Endothelial cell of umbilical vein (primary cell): ENCODE results near the gene CCND1. TPM values are rescaled to one million over a fixed set of nuclear protein-coding genes. Genes with fewer than 3 reads are reported as not detected.

Source experiments
- BruUV-seq: library from RNA; stranded (reverse); fragments of 400-500 nt; replicated peaks from 2 replicates; lab custom pipeline; 2021; lab: Mats Ljungman, UMichigan
- CTCF ChIA-PET: fragments of 300-600, 350-600 bp; sonication (Branson Sonifier 250); formaldehyde crosslinking; loops from one replicate; lab custom pipeline; 2021; ENCODE audit warnings: antibody characterized with exemption, inconsistent platforms; lab: Charles Lee
- POLR2A ChIA-PET: fragments of 300-600, 350-600 bp; sonication (Branson Sonifier 250); formaldehyde crosslinking; loops from one replicate; lab custom pipeline; 2021; ENCODE audit warnings: antibody characterized with exemption, inconsistent platforms; lab: Charles Lee
- DNase-seq: peaks from one replicate; pipeline ENCODE4 v3.0.0-alpha.2; 2011; ENCODE audit warnings: low read depth, low spot score
- FAIRE-seq: peaks from 2 replicates; lab custom pipeline; 2011; peaks lifted over from hg19 to GRCh38; lab: Jason Lieb, UNC
- H2AFZ ChIP-seq: 2 replicates; pipeline ENCODE4 v1.6.0; 2012; ENCODE audit warnings: low read depth, low read length, control low read depth, inconsistent platforms
- H3K27ac ChIP-seq: 2 replicates; pipeline ENCODE4 v1.5.1; 2011; ENCODE audit warnings: low read depth, mild to moderate bottlenecking, control low read depth, low read length, moderate library complexity; ENCODE audit not compliant: insufficient read depth
- H3K27me3 ChIP-seq, 2 experiments: 2 replicates each; pipeline versions ENCODE4 v1.6.0 to v1.6.1; 2011; ENCODE audit warnings: low read length in 2 of 2, mixed read lengths in 1 of 2; ENCODE audit not compliant: control insufficient read depth in 2 of 2, insufficient read depth in 2 of 2
- H3K36me3 ChIP-seq, 2 experiments: 2 replicates in 1 of 2; 3 replicates in 1 of 2; pipeline ENCODE4 v1.5.1; 2011; ENCODE audit warnings: low read length in 2 of 2, mild to moderate bottlenecking in 1 of 2, moderate library complexity in 1 of 2; ENCODE audit not compliant: control insufficient read depth in 2 of 2, insufficient read depth in 2 of 2; ENCODE audit errors: extremely low read depth in 1 of 2
- H3K4me1 ChIP-seq: 3 replicates; pipeline ENCODE4 v1.5.1; 2011; ENCODE audit warnings: mild to moderate bottlenecking, low read length; ENCODE audit not compliant: control insufficient read depth, insufficient read depth; ENCODE audit errors: extremely low read depth
- H3K4me2 ChIP-seq: 2 replicates; pipeline ENCODE4 v1.6.1; 2011; ENCODE audit warnings: low read length, control low read depth, mixed read lengths; ENCODE audit not compliant: insufficient read depth
- H3K4me3 ChIP-seq, 3 experiments: fragments of 200-600 bp in 1 of 3; sonication (generic), shearing (Covaris generic) in 1 of 3; replicated peaks in 1 of 3; 2 replicates each; pipeline ENCODE4 v1.5.1; 2011 to 2016; ENCODE audit warnings: control low read depth in 3 of 3, low read length in 3 of 3, mild to moderate bottlenecking in 2 of 3, inconsistent platforms in 1 of 3, low read depth in 1 of 3, moderate library complexity in 1 of 3; ENCODE audit not compliant: insufficient read depth in 1 of 3
- H3K79me2 ChIP-seq: 2 replicates; pipeline ENCODE4 v1.6.0; 2012; ENCODE audit warnings: low read length, inconsistent platforms; ENCODE audit not compliant: control insufficient read depth, insufficient read depth
- H3K9ac ChIP-seq: replicated peaks from 2 replicates; pipeline ENCODE3; 2011; ENCODE audit warnings: low read length, control low read depth; ENCODE audit not compliant: insufficient read depth; ENCODE audit errors: extremely low read depth
- H3K9me1 ChIP-seq: replicated peaks from 3 replicates; pipeline ENCODE4 v1.6.0; 2011; ENCODE audit warnings: mild to moderate bottlenecking, low read length; ENCODE audit not compliant: control insufficient read depth, insufficient read depth; ENCODE audit errors: extremely low read depth
- H3K9me3 ChIP-seq: replicated peaks from 2 replicates; pipeline ENCODE4 v1.5.1; 2012; ENCODE audit warnings: low read length, inconsistent platforms; ENCODE audit not compliant: control insufficient read depth, insufficient read depth
- H4K20me1 ChIP-seq: replicated peaks from 2 replicates; pipeline ENCODE3; 2011; ENCODE audit warnings: mild to moderate bottlenecking, low read length; ENCODE audit not compliant: control insufficient read depth, insufficient read depth; ENCODE audit errors: extremely low read depth
- CTCF ChIP-seq, 2 donors: IDR thresholded peaks; 1 replicate in 1 of 2; 2 replicates in 1 of 2; pipeline ENCODE4 v1.5.1; 2011; ENCODE audit warnings: low read length in 2 of 2, mild to moderate bottlenecking in 2 of 2, moderate library complexity in 2 of 2, control low read depth in 1 of 2, inconsistent platforms in 1 of 2, low read depth in 1 of 2; ENCODE audit not compliant: insufficient read depth in 1 of 2; ENCODE audit errors: extremely low read depth in 1 of 2
- EZH2 ChIP-seq: IDR thresholded peaks from 2 replicates; pipeline ENCODE4 v1.6.1; 2012; ENCODE audit warnings: borderline replicate concordance, low read depth, mild to moderate bottlenecking, moderate library complexity, low read length, inconsistent platforms; ENCODE audit not compliant: severe bottlenecking
- FOS ChIP-seq: IDR thresholded peaks from 2 replicates; pipeline ENCODE4 v1.6.1; 2011; ENCODE audit warnings: mild to moderate bottlenecking, low read length, moderate library complexity, borderline replicate concordance; ENCODE audit not compliant: insufficient read depth
- GATA2 ChIP-seq: IDR thresholded peaks from 2 replicates; pipeline ENCODE4 v1.7.0; 2011; ENCODE audit warnings: low read depth, mild to moderate bottlenecking, moderate library complexity, mixed read lengths, low read length; ENCODE audit not compliant: insufficient read length, insufficient read depth
- JUN ChIP-seq: IDR thresholded peaks from 2 replicates; pipeline ENCODE4 v1.6.1; 2011; ENCODE audit warnings: borderline replicate concordance, low read depth; ENCODE audit not compliant: insufficient read length, insufficient read depth
- MAX ChIP-seq: IDR thresholded peaks from 2 replicates; pipeline ENCODE4 v1.6.1; 2011; ENCODE audit not compliant: insufficient read depth, insufficient read length
- MYC ChIP-seq: IDR thresholded peaks from one replicate; pipeline ENCODE4 v1.6.1; 2011; ENCODE audit warnings: mild to moderate bottlenecking, low read depth, low read length
- POLR2A ChIP-seq: IDR thresholded peaks from 2 replicates; pipeline ENCODE4 v1.6.1; 2012; ENCODE audit warnings: low read depth, mild to moderate bottlenecking, control low read depth, low read length
- POLR2AphosphoS5 ChIP-seq: IDR thresholded peaks from 2 replicates; pipeline ENCODE4 v1.6.1; 2012; ENCODE audit warnings: low read depth, mild to moderate bottlenecking, control low read depth, low read length, moderate library complexity; ENCODE audit not compliant: insufficient read depth
- dilution Hi-C: fragments of 300-500 bp; cut with MboI; formaldehyde crosslinking; loops from one replicate; pipeline ENCODE4 v1.15.0; 2019; ENCODE audit warnings: low sequenced_read_pairs; ENCODE audit not compliant: extremely low pct_ligation_motif_present
- intact Hi-C: fragments of 100-400 bp; cut with micrococcal nuclease; formaldehyde crosslinking; loops from one replicate; pipeline ENCODE4 v1.10.0; 2022
- polyA plus RNA-seq, 4 experiments: library from polyadenylated mRNA; depleted of rRNA in 3 of 4; stranded (reverse) in 3 of 4; unstranded in 1 of 4; fragments of >200 nt; gene quantifications; 2 replicates each; pipeline versions ENCODE4 v1.2.1 to v1.2.3, GENCODE V29; 2011 to 2012; ENCODE audit warnings: missing spikeins in 1 of 4
- total RNA-seq: library from RNA; stranded (reverse); gene quantifications from 2 replicates; pipeline ENCODE4 v1.2.3, GENCODE V29; 2021

Gene CCND1
- total and polyA plus RNA-seq, 2 donors (not counting 3 experiments of a cell fraction or from before 2014, with no cell fraction given), result 98.7 to 370 TPM

GRCh38 chr11:69617220-69617619, 23.7 kb upstream of the CCND1 start:
- Histone ChIP-seq H3K27ac (no peak overlapping the region), H3K9me1 (no peaks in the 10 kb centered on the region), H3K9ac (no peak overlapping the region), H3K4me2 (no peak overlapping the region), H2AFZ (no peak overlapping the region), H3K27me3 (peaks cover 3 to 4% of the 10 kb centered on the region in 2 experiments), H4K20me1 (no peaks in the 10 kb centered on the region), H3K4me1 (no peaks in the 10 kb centered on the region), H3K4me3 (no peak overlapping the region), H3K36me3 (no peaks in the 10 kb centered on the region), H3K79me2 (no peaks in the 10 kb centered on the region), H3K9me3 (no peaks in the 10 kb centered on the region)
- POLR2A ChIA-PET, result no interaction called here
- CTCF ChIA-PET, result no interaction called here
- no peak for FAIRE-seq
- dilution Hi-C loops (no loop called here), intact Hi-C loops (no loop called here)
- DNase-seq, result no peak
- no TSS peak for BruUV-seq
- TF ChIP-seq JUN, result no peak
- TF ChIP-seq FOS, result no peak
- no peak for TF ChIP-seq MAX
- TF ChIP-seq MYC, result no peak
- TF ChIP-seq EZH2, result no peak
- no peak for TF ChIP-seq POLR2AphosphoS5
- TF ChIP-seq POLR2A, result no peak
- no peak for TF ChIP-seq CTCF (IDR thresholded peaks at IDR 0.05; ENCODE audit: extremely low read depth in 1 of 2, insufficient read depth in 1 of 2, low read depth in 1 of 2, low read length in 2 of 2)
- no peak for TF ChIP-seq GATA2
